HG03135 (cell line): ENCODE data around the gene WNT10A.
"Not testable (repeated sequence)": the region's sequence is repeated elsewhere in the genome, so short reads cannot be mapped to it uniquely, and the experiment has no call there.

Source experiments
- ATAC-seq: cut with Tn5 transposase; IDR thresholded peaks from one replicate; pipeline ENCODE4 v1.9.1; 2021; ENCODE audit warnings: mild to moderate bottlenecking, moderate library complexity; ENCODE audit not compliant: unreplicated experiment

The WNT10A gene

DNA sequence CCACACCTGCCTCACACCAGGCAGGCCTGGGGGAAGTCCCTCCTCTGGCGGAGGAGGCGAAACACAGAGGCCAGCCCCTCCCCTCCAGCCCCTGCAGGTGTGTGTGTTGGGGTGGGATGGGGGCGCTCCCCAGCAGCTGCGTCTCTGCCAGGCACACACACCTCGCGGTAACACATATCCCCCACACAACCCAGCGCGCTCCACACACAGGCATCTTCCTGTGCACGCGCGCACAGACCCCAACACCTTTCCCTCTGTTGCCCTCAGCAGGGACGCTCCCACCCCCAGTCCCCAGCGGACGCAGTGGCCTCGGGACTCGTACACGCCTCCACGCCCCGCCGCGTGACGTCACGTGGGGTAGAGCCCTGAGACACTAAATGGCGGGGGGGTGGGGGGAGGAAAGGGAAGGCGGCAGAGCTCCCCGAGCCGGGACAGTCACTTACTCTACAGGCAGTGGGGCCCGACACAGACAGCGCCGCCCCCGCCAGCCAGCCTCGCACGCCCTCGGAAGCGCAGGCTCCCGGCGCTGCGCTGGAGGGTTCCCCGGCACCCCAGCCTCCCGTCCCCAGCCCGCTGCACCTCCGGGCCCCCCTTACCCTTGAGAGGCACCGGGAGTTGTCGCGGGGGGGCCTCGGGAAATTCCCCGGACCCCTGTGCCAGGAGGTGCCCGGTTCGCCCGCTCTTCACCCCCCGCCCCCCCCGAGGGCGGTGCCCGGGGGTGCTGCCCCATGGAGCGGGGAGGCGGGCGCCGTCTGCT, at the start of gene WNT10A:
TSS of gene WNT10A (plus strand) at position 751 of the 757 bp plus-strand sequence. CDS start 144 bp downstream, outside the sequence.
- peak; percentile 61 for ATAC-seq

DNA sequence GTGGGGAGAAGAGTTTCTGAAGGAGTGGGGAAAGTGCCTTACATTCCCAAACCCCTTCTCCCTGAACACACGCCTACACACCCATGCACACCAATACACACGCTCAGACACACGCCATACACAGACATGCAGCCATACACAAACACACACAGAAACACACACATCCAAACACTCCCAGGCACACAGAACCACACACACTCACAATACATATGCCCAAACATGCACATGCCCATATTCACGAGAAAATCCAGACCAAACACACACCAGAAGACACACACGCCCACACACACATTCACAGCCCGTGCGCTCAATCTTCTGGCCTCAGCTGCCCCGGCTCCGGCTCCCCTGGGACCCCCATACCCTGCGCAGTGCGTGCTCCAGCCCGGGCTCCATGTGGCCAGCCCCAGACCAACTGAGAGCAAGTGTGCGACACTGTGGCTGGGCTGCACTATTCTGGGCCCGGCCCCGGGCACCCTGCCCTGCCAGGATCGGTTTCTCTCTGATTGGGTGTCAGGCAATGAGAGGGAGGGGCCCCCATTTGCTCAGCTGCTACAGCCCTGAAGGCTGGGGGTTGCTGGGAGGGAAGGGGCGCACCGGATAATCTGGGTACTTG, 49.2 kb upstream of the WNT10A start, which contains the start of gene PRKAG3:
TSS of gene PRKAG3 (minus strand) at position 426 of the 613 bp plus-strand sequence.
- no peak for ATAC-seq

DNA sequence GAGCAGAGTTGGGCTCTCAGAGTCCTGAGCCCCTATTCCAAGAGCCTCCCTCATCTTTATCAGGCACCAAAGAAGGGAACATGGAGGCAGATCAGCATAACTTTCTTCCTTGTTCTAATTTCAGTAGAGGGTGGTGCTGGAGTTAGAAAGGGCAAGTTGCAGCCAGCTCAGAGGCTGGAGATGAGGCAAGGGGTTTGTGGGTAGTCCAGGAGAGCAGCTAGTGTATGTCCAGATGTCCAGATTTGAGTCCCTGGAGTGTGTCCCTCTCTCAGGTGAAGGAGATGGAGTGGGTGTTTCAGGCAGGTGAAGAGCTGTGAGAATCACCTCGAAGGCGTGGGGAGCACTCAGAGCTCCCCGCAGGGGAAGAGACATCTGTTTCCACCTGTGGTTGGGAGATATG, 48.6 kb upstream of the WNT10A start:
- no peak for ATAC-seq

DNA sequence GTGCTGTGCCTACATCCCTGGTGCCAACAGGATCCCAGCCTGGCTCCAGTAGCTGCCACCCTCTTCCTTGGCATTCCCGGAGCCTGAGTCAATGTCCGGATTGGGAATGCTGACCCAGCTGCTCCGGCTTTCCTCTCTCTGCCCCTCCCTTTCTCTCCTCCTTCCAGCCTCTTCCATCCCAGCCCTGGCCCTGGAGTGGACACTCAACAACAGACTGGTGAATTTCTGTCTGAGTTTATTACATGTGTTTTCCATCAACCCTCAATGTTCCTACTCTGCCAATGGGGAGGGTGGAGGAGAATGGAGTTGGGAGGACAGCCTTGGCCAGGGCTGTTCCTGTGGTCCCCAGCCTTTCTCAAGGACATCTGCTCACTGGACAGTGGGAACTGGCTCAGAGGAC, 48.1 kb upstream of the WNT10A start:
- no peak for ATAC-seq

DNA sequence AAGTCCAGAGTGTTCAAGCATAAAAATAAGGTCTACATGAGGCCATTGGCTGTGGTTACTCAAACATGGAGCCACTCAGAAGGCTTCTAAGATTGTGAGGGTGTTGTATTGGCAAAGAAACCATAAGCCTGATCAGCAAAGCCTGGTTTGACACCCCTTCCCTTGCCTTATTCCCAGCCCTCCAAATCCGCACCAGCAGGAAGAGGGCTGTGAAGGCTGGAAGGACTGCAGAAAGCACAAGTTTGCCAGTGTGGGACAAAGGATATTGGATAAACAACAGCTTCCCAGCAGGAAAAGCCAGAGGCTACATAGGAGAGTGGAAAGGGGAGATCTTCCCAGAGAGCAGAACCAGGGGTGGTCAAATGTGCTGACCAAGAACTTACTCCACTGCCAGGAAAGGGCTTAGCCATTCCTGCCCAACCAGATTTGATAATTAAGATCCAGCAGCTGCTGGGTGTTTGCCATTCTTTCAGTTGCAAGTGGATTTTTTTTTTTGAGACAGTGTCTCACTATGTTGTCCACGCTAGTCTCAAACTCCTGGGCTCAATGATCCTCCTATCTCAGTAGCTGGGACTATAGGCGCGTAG, 47.5 kb upstream of the WNT10A start:
- ATAC-seq, result no peak

DNA sequence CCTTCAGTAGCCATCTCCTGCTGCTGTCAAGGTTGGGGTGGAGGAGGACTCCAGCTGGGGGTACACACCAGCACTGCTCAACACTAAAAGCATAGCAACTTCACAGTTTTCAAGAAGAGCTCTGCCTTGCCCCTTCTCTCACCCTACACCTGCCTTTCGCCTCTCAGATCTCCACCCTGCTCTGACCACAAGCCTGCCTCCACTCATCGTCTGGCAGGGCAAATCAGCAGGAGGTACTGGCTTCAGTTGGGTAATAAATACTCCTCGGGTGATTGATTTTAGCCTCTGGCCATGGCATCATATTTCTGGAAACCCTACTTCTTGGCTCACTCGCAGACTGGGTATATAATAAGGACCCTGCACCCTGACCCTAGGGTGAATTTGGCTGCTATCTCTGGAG, 46.0 kb upstream of the WNT10A start:
- no peak for ATAC-seq

DNA sequence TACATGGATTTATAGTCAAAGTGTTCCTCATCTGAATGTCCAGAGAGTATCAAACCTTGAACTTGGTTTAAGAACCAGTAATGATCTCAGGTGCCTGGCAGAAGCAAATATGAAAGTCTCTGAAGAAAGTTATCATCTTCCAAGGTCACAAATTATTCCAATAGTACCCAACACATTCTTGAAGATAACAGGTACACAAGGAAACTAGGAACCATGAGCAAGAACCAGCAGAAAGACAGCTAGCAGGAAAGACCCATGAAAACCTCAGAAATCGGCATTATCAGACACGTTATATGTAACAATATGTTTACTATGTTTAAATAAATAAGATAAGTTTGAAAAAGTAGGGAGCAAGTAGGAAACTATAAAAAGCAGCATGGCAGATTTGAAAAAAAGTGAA, 43.2 kb upstream of the WNT10A start:
- no peak for ATAC-seq

DNA sequence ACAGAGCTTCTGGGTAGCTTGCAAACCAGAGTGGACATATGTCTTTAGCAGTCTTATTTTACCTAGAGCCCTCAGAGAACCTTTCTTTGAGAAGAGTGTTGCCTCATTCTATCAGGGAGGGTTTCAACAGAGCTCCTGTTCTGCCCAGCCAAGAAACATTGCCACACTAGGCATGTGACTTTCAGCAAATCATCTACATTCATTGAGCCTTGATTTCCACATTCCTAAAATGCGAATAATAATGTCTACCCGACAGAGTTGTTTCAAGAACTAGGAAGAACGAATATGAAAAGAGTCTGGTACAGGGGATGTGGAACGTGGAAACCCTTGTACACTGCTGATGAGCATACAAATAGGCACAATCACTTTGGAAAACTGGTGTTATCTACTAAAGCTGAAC, 41.2 kb upstream of the WNT10A start:
- no peak for ATAC-seq

DNA sequence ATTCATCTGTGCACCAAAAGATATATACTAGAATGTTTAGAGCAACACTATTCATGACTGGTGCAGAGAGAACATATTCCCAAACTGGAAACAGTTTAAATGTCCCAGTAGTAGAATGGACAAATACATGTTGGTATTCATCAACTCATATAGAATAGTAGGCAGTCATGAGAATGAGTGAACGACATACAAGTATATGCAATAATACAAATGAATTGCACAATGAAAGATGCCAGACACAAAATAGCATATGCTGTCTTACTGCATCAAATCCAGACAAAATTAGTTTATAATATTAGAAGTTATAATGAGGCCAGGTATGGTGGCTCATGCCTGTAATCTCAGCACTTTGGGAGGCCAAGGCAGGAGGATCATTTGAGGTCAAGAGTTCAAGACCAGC, 40.8 kb upstream of the WNT10A start:
- ATAC-seq, result no peak

DNA sequence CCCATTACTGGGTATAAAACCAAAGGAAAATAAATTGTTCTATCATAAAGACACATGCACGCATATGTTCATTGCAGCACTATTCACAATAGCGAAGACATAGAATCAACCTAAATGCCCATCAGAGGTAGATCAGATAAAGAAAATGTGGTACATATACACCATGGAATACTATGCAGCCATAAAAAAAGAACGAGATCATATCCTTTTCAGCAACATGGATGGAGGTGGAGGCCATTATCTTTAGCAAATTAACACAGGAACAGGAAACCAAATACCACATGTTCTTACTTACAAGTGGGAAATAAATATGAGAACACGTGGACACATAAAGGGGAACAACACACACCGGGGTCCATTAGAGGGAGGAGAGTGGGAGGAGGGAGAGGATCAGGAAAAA, 36.3 kb upstream of the WNT10A start:
- not testable (repeated sequence) for ATAC-seq

DNA sequence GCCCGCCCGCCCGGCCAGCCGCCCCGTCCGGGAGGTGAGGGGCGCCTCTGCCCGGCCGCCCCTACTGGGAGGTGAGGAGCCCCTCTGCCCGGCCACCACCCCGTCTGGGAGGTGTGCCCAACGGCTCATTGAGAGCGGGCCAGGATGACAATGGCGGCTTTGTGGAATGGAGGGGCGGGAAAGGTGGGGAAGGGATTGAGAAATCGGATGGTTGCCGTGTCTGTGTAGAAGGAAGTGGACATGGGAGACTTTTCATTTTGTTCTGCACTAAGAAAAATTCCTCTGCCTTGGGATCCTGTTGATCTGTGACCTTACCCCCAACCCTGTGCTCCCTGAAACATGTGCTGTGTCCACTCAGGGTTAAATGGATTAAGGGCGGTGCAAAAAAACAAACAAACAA, 33.7 kb upstream of the WNT10A start:
- ATAC-seq, result not testable (repeated sequence)

DNA sequence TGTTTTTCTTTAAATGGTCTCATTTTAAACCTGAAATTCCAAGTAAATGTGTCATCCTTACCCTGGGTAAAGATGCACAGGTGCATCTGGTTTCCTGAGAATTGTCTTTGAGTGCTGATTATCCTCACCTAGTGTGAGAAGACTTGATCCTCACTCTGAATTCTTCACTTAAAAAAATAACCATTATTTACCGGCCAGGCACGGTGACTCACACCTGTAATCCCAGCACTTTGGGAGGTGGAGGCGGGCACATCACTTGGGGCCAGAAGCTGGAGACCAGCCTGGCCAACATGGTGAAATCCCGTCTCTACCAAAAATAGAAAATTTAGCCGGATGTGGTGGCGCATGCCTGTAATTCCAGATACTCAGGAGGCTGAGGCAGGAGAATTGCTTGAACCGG, 30.9 kb upstream of the WNT10A start:
- no peak for ATAC-seq

DNA sequence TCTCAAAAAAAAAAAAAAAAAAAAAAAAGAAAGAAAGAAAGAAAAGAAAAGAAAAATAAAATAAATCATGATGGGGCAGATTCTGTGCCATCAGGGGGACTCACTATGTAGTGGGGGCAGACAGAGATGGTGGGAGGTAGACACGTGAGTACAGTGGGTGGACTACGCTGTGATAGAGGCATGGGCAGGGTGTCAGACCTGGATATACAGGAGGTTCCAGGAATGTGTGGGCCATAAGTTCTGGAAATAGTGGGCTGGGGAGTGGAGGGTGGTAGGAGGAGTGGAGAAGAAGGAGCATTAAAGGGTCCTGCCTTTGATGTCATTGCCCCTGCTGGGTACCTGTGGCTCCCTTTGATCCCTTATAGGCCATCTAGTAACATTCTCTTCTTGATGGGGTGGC, 29.9 kb upstream of the WNT10A start:
- ATAC-seq, result no peak

DNA sequence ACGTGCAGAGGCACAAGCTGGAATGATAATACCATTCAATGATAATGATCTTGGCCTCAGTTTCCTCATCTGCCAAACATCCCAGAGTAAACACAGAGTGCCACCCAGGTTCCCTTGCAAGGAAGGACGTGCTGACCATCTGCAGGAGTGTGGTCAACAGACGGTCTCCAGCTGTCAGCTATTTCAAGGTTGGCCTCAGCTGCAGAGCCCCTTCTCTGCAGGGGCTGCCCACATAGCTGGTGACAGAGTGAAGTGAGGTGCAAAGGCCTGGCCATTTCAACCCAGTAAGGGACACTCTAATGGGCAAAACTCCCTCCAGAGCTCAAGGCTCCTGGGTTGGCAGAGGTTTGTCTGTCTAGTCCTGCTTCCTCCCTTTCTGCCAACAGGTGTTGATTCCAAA, 29.4 kb upstream of the WNT10A start:
- no peak for ATAC-seq

DNA sequence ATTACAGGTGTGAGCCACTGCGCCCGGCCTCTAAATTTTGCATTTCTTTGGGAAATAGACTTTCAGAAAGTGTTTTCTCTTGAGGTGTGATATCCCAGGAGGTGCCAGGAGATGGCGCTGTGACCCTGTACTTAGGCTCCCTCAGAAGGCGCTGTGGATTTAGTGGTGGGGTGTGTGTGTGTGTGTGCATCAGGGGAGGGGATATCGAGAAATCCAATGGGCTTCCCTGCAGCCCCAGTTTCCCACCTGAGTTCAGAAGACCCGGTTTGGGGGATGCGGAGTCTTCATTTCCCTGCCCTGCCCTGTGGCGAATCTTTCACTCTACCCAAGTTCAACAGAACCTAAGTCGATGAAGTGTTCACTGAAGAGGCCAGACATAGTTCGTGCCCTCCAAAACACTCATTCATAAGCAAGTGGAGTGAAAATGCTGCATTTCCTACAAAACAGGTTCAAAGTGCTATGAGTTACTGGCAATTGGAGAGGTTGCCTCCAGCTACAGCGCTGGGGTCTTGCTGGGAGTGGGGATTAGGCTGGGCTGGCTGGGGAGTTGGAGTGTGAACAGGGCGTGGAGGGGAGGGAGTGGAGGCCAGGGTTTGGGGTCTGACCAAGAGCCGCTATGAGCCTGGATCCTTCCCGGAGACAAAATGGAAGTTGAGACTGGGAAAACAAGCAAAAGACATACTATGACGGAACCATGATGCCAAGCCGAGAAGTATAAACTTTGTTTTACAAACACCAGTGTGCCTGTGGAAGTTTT, 27.6 kb upstream of the WNT10A start:
- no peak for ATAC-seq

DNA sequence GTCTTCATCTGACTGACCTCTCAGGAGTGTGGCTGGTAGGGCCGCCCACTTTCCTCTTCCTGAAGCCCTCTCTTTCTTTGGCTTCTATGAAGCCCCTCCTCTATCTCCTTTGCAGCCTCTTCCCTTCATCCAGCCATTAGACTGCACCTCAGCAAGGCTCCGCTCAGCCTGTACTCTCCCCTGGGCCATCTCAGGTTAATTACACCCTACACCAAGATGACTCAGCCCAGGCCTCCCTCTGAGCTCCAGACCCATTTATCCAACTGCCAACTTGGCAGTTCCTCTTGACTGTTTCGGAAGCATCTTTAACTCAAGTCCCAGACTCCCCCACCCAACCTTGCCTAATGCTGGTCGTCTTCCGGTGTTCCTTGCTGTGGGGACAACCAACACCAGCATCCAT, 26.9 kb upstream of the WNT10A start:
- no peak for ATAC-seq

DNA sequence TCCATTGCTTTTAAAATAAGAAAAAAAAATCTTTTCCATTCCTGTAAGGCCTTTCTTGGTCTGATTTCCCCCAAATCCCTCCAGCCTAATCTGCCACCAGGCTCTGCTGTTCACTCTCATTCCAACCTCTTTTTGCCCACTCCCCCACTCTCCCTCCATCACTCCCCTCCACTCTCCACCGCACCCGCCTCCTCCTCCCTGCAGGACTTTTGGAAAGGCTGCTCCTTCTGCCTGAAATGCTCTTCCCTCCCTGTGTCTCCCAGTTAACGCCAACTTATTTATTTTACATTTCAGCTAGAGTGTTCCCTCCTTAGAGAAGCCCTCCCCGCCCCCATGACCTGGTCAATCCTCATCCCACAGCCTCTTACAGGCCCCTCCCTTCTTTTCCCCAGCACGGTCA, 25.8 kb upstream of the WNT10A start:
- no peak for ATAC-seq

DNA sequence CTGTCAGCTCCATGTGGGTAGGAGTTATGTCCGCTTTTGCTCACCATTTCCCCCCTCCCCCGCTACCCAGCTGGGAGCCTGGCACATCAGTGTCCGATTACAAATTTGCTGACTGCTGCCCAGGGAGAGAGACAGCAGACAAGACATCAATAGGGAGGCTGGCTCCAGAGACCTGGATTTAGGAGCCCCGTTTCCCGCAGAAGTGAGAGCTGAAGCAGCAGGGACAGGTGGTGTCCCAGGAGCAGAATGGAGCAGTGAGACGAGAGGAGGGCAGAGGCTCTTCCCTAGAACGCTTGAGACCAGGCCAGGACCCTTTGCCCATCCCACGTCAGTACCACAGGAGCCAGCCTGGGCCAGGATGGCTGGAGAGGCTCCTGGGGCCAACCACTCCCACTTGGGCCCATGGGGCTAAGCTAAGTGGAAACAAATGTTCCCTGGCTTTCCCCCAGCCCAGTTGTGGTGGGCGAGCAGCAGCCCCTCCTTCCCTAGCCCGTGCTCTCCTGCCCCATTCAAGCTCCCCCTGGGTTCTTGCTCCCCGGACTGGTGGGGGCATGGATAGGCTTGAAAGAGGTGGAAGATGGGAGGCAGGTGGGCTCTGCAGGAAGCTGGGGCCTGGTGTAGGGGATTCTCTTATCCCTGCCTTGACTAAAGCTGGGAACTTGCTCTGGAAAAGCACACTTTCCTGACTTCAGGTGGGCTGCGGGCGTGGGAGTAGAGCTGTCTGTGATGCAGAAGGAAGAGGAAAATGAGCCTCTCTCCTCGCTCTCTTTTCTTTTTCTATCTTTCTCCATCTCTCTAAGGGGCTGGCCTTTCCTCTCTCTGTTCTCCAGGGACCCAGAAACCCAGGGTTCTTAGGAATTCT, 25.1 kb upstream of the WNT10A start:
- ATAC-seq, result no peak

DNA sequence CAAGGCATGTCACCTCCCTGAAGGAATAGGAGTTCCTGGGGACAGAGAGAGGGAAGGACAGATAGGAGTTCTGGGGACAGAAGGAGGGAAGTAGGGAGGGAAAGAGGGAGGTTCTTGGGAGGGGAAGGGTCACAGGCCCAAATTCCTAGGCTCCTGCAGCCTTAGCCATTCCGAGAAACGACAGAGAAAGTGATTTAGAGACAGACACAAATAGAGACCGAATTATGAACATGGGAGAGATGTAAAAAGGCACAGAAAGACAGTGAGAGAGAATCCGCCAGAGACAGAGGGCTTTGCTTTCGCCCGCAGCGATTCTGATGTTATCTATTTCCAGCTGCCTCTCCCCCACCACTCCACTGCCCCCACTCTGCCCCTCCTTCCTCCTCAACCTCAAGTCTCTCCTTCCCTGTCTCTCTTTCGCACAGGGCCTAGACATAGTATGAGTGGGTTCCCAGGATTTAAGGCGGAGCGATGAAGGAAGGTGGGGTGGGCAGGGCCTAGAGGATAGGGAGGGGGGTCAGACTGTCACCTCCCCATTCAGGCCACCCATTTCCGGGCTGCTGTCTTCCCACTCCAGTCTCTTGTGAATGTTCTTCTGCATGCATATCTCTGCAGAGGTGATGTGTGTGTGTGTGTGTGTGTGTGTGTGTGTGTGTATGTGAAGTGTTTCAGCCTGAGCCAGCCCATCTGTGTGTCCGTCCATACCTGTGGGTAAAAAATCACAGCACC, 24.3 kb upstream of the WNT10A start:
- ATAC-seq, result no peak

DNA sequence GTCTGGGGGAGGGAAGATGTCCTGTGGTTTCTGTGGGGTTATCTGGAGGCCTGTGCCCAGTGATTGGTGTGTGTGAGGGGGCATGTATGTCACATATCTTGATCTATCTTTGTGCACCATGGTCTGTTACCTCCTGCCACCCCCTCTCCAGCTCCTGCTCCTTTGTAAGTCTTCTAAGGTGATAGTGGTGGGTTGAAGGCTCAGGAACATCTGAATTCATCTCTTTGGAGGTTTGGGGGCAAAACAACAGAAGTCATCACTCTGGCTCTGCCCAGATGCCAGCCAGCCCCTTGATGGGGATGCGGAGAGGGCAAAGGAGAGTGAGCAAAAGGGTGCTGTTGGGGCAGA, 23.8 kb upstream of the WNT10A start:
- no peak for ATAC-seq
